ENCODE measurements around the gene SPCS2. TPM values are rescaled to one million over a fixed set of nuclear protein-coding genes. Genes with fewer than 3 reads are reported as not detected.

SPCS2 gene
- polyA plus RNA-seq, 1 donor from 2014 or later = 84.7 TPM

DNA sequence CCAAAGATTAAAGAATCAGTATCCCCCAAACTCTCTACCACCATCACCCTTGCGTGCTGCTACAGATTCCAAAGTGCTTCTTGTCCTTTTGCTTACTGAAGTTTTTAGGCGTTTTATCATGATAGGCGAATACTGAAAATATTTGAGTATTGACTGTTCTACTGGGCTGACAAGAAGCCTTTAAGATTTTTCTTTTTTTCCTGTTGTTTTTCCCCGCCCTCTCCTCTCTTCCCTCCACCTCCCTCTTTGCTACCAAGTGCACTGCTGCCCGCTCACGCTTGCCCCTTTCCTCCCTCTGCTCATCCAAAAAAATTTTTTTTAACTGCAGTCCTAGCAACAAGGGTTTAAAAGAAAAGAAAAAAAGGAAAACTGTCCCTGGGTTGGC is 679 bp downstream of the SPCS2 start:
- peak overlapping the region; percentile 84 for H3K4me3 ChIP-seq (ENCODE audit: low read length)
- H3K9ac ChIP-seq (ENCODE audit: low read length) = peak overlapping the region; percentile 85
- no peaks in the 10 kb centered on the region for H3F3A ChIP-seq (ENCODE audit: insufficient read depth, low read length, poor library complexity, severe bottlenecking)
- H3K27me3 ChIP-seq (ENCODE audit: insufficient read depth, low read depth, low read length) = no peaks in the 10 kb centered on the region
- no peaks in the 10 kb centered on the region for H3K9me3 ChIP-seq (ENCODE audit: low read length)
- peak overlapping the region; percentile 73 for H3K27ac ChIP-seq (ENCODE audit: low read length)
- no peaks in the 10 kb centered on the region for H3K9me2 ChIP-seq (ENCODE audit: insufficient read depth, low read length)
- TF ChIP-seq EZH2 (IDR thresholded peaks at IDR 0.05; ENCODE audit: borderline replicate concordance, insufficient read depth, low read length, poor library complexity, severe bottlenecking) (no peak), MXI1 (conservative IDR thresholded peaks at IDR 0.05; ENCODE audit: poor library complexity, severe bottlenecking) (no peak)
- H4K20me1 ChIP-seq (ENCODE audit: insufficient read depth) = no peaks in the 10 kb centered on the region
- H3K4me2 ChIP-seq (ENCODE audit: low read length) = peak overlapping the region; percentile 84
- no peaks in the 10 kb centered on the region for H3K36me3 ChIP-seq (ENCODE audit: insufficient read depth, low read length)
- peaks cover 38% of the 10 kb centered on the region for H3K79me2 ChIP-seq (replicated peaks; ENCODE audit: insufficient read depth, low read length)
- H2AFZ ChIP-seq (ENCODE audit: low read depth, low read length) = peak overlapping the region; percentile 79

DNA sequence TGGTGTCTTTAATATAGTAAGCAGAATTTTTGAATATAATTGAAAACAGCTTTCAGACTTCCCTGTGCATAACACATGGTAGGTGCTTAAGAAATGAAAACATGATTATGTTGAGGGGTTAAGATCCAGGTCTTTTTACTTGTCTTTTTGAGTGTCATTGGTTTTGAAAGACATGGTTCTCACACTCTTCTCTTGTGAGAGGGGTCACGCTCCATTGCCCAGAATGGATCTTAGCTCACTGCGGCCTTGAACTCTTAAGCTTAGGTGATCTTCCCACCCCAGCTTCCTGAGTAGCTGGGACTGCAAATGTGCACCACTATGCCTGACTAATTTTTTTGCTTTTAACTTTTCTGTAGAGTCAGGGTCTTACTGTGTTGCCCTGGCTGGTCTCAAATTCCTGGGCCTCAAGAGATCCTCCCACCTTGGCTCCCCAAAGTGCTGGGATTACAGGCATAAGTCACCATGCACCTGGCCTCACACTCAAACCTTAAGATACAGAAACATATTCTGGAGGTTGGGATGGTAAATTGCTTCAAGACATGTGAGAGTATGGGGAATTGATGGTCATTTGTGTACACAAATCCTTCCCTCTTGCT is 1.4 kb downstream of the SPCS2 start:
- H3K9me2 ChIP-seq (ENCODE audit: insufficient read depth, low read length) = no peaks in the 10 kb centered on the region
- peaks cover 45% of the 10 kb centered on the region for H3K79me2 ChIP-seq (replicated peaks; ENCODE audit: insufficient read depth, low read length)
- peak overlapping the region; percentile 84 for H3K4me3 ChIP-seq (ENCODE audit: low read length)
- TF ChIP-seq EP300 (conservative IDR thresholded peaks at IDR 0.05; ENCODE audit: poor library complexity, severe bottlenecking) = no peak
- H3K9ac ChIP-seq (ENCODE audit: low read length) = peak overlapping the region; percentile 85
- H2AFZ ChIP-seq (ENCODE audit: low read depth, low read length) = no peak overlapping the region
- no peaks in the 10 kb centered on the region for H3K9me3 ChIP-seq (ENCODE audit: low read length)
- no peaks in the 10 kb centered on the region for H4K20me1 ChIP-seq (ENCODE audit: insufficient read depth)
- peak overlapping the region; percentile 84 for H3K4me2 ChIP-seq (ENCODE audit: low read length)
- no peaks in the 10 kb centered on the region for H3K27me3 ChIP-seq (ENCODE audit: insufficient read depth, low read depth, low read length)
- no peak overlapping the region for H3K27ac ChIP-seq (ENCODE audit: low read length)
- no peaks in the 10 kb centered on the region for H3K36me3 ChIP-seq (ENCODE audit: insufficient read depth, low read length)
- no peaks in the 10 kb centered on the region for H3F3A ChIP-seq (ENCODE audit: insufficient read depth, low read length, poor library complexity, severe bottlenecking)

DNA sequence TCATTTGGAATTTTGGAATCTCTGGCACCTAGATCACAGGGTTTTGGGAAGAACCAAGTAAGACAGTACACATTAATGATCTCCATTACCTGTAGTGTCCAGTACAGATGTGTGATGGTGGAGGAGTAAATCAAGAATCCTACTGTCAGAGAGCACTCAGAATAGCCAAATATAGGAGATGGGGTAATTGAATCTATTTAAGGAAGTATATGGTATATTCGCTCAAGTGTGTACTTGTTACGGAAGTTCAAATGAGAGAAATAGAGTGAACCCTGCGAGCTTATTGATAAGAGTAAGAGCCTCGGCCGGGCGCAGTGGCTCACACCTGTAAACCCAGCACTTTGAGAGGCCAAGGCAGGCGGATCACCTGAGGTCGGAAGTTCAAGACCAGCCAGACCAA is 2.2 kb downstream of the SPCS2 start:
- peak overlapping the region; percentile 84 for H3K4me3 ChIP-seq (ENCODE audit: low read length)
- H3K79me2 ChIP-seq (replicated peaks; ENCODE audit: insufficient read depth, low read length) = peaks cover 51% of the 10 kb centered on the region
- peak overlapping the region; percentile 84 for H3K4me2 ChIP-seq (ENCODE audit: low read length)
- no peaks in the 10 kb centered on the region for H4K20me1 ChIP-seq (ENCODE audit: insufficient read depth)
- H3F3A ChIP-seq (ENCODE audit: insufficient read depth, low read length, poor library complexity, severe bottlenecking) = no peaks in the 10 kb centered on the region
- no peaks in the 10 kb centered on the region for H3K36me3 ChIP-seq (ENCODE audit: insufficient read depth, low read length)
- H3K27ac ChIP-seq (ENCODE audit: low read length) = no peak overlapping the region
- TF ChIP-seq EZH2 (IDR thresholded peaks at IDR 0.05; ENCODE audit: borderline replicate concordance, insufficient read depth, low read length, poor library complexity, severe bottlenecking) (no peak), MXI1 (conservative IDR thresholded peaks at IDR 0.05; ENCODE audit: poor library complexity, severe bottlenecking) (no peak), RAD21 (conservative IDR thresholded peaks at IDR 0.05) (no peak), SMC3 (conservative IDR thresholded peaks at IDR 0.05; ENCODE audit: poor library complexity) (no peak), POLR2AphosphoS5 (IDR thresholded peaks at IDR 0.05) (no peak), EP300 (conservative IDR thresholded peaks at IDR 0.05; ENCODE audit: poor library complexity, severe bottlenecking) (no peak), CTCF (IDR thresholded peaks at IDR 0.05; ENCODE audit: poor library complexity, severe bottlenecking) (no peak), TAF1 (IDR thresholded peaks at IDR 0.05; ENCODE audit: low read depth) (no peak)
- TF ChIP-seq, protein P1, sequence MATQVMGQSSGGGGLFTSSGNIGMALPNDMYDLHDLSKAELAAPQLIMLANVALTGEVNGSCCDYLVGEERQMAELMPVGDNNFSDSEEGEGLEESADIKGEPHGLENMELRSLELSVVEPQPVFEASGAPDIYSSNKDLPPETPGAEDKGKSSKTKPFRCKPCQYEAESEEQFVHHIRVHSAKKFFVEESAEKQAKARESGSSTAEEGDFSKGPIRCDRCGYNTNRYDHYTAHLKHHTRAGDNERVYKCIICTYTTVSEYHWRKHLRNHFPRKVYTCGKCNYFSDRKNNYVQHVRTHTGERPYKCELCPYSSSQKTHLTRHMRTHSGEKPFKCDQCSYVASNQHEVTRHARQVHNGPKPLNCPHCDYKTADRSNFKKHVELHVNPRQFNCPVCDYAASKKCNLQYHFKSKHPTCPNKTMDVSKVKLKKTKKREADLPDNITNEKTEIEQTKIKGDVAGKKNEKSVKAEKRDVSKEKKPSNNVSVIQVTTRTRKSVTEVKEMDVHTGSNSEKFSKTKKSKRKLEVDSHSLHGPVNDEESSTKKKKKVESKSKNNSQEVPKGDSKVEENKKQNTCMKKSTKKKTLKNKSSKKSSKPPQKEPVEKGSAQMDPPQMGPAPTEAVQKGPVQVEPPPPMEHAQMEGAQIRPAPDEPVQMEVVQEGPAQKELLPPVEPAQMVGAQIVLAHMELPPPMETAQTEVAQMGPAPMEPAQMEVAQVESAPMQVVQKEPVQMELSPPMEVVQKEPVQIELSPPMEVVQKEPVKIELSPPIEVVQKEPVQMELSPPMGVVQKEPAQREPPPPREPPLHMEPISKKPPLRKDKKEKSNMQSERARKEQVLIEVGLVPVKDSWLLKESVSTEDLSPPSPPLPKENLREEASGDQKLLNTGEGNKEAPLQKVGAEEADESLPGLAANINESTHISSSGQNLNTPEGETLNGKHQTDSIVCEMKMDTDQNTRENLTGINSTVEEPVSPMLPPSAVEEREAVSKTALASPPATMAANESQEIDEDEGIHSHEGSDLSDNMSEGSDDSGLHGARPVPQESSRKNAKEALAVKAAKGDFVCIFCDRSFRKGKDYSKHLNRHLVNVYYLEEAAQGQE (IDR thresholded peaks at IDR 0.05; ENCODE audit: borderline replicate concordance) = no peak
- H2AFZ ChIP-seq (ENCODE audit: low read depth, low read length) = no peak overlapping the region
- H3K9me2 ChIP-seq (ENCODE audit: insufficient read depth, low read length) = no peaks in the 10 kb centered on the region
- H3K9ac ChIP-seq (ENCODE audit: low read length) = no peak overlapping the region
- no peaks in the 10 kb centered on the region for H3K27me3 ChIP-seq (ENCODE audit: insufficient read depth, low read depth, low read length)
- H3K9me3 ChIP-seq (ENCODE audit: low read length) = no peaks in the 10 kb centered on the region

Measured in neural cell (in vitro differentiated cells).